ENCODE measurements around the gene HSPD1. TPM values are rescaled to one million over a fixed set of nuclear protein-coding genes. Genes with fewer than 3 reads are reported as not detected.

The HSPD1 gene
- total and polyA plus RNA-seq, 7 experiments from 2014 or later: 103 to 276 (median 128) TPM

GRCh38 chr2:197517150-197517549 lies 17.5 kb upstream of the HSPD1 start:
- Histone ChIP-seq H3K36me3 (ENCODE audit: control insufficient read depth in 2 of 3, insufficient read depth in 3 of 3, low read length in 3 of 3) (peaks cover 0 to 15% (median 0%) of the 10 kb centered on the region in 3 experiments), H3K9me3 (ENCODE audit: control insufficient read depth in 2 of 3, low read length in 3 of 3) (no peaks in the 10 kb centered on the region), H3K27ac (ENCODE audit: low read depth, low read length) (peak overlapping the region; percentile 86), H3K4me3 (ENCODE audit: low read length) (peak overlapping the region; percentile 75), H3K27me3 (ENCODE audit: control insufficient read depth in 2 of 2, insufficient read depth in 2 of 2, low read length in 2 of 2) (no peaks in the 10 kb centered on the region), H3K4me1 (ENCODE audit: control insufficient read depth in 2 of 2, insufficient read depth in 2 of 2, low read length in 2 of 2) (peaks cover 10 to 12% of the 10 kb centered on the region in 2 donors)
- intact Hi-C loops (cut with micrococcal nuclease): loop anchor here (2.0 to 5.0 kb wide), 5 partner anchors 16 to 1860 kb away; partner anchors contain the start of genes CCDC150 (in 1 of the 2), MARS2 (in 1 of the 2), PGAP1 (in 1 of the 2) and SLC39A10 (in 1 of the 2)
- Mint-ChIP-seq H3K36me3 (peaks cover 4 to 27% (median 21%) of the 10 kb centered on the region in 5 donors), H3K9me3 (peaks cover 0 to 12% (median 4%) of the 10 kb centered on the region in 11 donors), H3K4me1 (peaks cover 28 to 59% (median 45%) of the 10 kb centered on the region in 7 donors), H3K27ac (peak overlapping the region in 8 of 9 donors; percentile 24 to 99 (median 96)), H3K4me3 (peak overlapping the region; percentile 85 to 99 (median 98)), H3K27me3 (no peaks in the 10 kb centered on the region)
- ChIA-PET POLR2A (interaction anchor here (0.7 to 3.3 kb wide), 7 partner anchors 13 to 207 kb away, joined by 3 to 100 read pairs (median 17); partner anchors contain the start of genes COQ10B, HSPD1, HSPE1 and MARS2), CTCF (interaction anchor here (1.6 kb wide), 1 partner anchor 17 kb away, joined by 5 read pairs; the partner anchor contains the start of genes HSPD1 and HSPE1)
- ATAC-seq: no peak
- DNase-seq: no peak

GRCh38 chr2:197516393-197516761 lies 16.7 kb upstream of the HSPD1 start:
- Histone ChIP-seq H3K36me3 (ENCODE audit: control insufficient read depth in 2 of 3, insufficient read depth in 3 of 3, low read length in 3 of 3) (peaks cover 0 to 15% (median 0%) of the 10 kb centered on the region in 3 experiments), H3K27ac (ENCODE audit: low read depth, low read length) (peak overlapping the region; percentile 86), H3K4me3 (ENCODE audit: low read length) (peak overlapping the region; percentile 75), H3K4me1 (ENCODE audit: control insufficient read depth in 2 of 2, insufficient read depth in 2 of 2, low read length in 2 of 2) (peaks cover 10 to 12% of the 10 kb centered on the region in 2 donors), H3K27me3 (ENCODE audit: control insufficient read depth in 2 of 2, insufficient read depth in 2 of 2, low read length in 2 of 2) (no peaks in the 10 kb centered on the region), H3K9me3 (ENCODE audit: control insufficient read depth in 2 of 3, low read length in 3 of 3) (no peaks in the 10 kb centered on the region)
- DNase-seq (peak in 2 of 9 donors; percentile 4 to 20), ATAC-seq (no peak)
- ChIA-PET CTCF (interaction anchor here (1.6 kb wide), 1 partner anchor 17 kb away, joined by 5 read pairs; the partner anchor contains the start of genes HSPD1 and HSPE1), POLR2A (interaction anchor here (0.5 to 3.3 kb wide), 11 partner anchors 8 to 611 kb away, joined by 3 to 100 read pairs (median 12); partner anchors contain the start of genes COQ10B, HSPD1, HSPE1 and MARS2)
- peaks cover 4 to 21% (median 17%) of the 10 kb centered on the region in 5 donors for H3K36me3 Mint-ChIP-seq
- H3K4me3 Mint-ChIP-seq: peak overlapping the region; percentile 85 to 99 (median 98)
- H3K4me1 Mint-ChIP-seq: peaks cover 28 to 54% (median 42%) of the 10 kb centered on the region in 7 donors
- intact Hi-C loops (cut with micrococcal nuclease): loop anchor here (1.0 to 5.0 kb wide), 8 partner anchors 16 to 1859 kb away; partner anchors contain the start of genes CCDC150 (in 2 of the 2), MARS2 (in 2 of the 2), PGAP1 (in 1 of the 2) and SF3B1 (in 1 of the 2)
- H3K27ac Mint-ChIP-seq: peak overlapping the region; percentile 88 to 99 (median 95)
- H3K27me3 Mint-ChIP-seq: no peaks in the 10 kb centered on the region
- peaks cover 0 to 7% (median 4%) of the 10 kb centered on the region in 11 donors for H3K9me3 Mint-ChIP-seq

GRCh38 chr2:197515739-197516392 lies 16.2 kb upstream of the HSPD1 start, which contains the start of gene MOB4:
Gene MOB4, plus strand, starts transcription at chr2:197516066. Its CDS starts 21 bp downstream, at chr2:197516087.
- peaks cover 0 to 15% (median 0%) of the 10 kb centered on the region in 3 experiments for H3K36me3 ChIP-seq (ENCODE audit: control insufficient read depth in 2 of 3, insufficient read depth in 3 of 3, low read length in 3 of 3)
- DNase-seq (peak; percentile 87 to 98 (median 92)), ATAC-seq (peak; percentile 97)
- Mint-ChIP-seq H3K4me3 (peak within 1 kb of the TSS; percentile 85 to 99 (median 98)), H3K36me3 (peaks cover 1 to 16% (median 12%) of the 10 kb centered on the region in 5 donors), H3K4me1 (peaks cover 28 to 49% (median 40%) of the 10 kb centered on the region in 7 donors), H3K27ac (peak within 1 kb of the TSS; percentile 88 to 99 (median 95)), H3K9me3 (peaks cover 0 to 6% (median under 1%) of the 10 kb centered on the region in 11 donors), H3K27me3 (no peaks in the 10 kb centered on the region)
- H3K4me3 ChIP-seq (ENCODE audit: low read length): peak within 1 kb of the TSS; percentile 75
- H3K4me1 ChIP-seq (ENCODE audit: control insufficient read depth in 2 of 2, insufficient read depth in 2 of 2, low read length in 2 of 2): peaks cover 10 to 12% of the 10 kb centered on the region in 2 donors
- ChIA-PET CTCF (interaction anchor here (1.6 kb wide), 1 partner anchor 16 kb away, joined by 5 read pairs; the partner anchor contains the start of genes HSPD1 and HSPE1), POLR2A (interaction anchor here (0.5 to 3.3 kb wide), 11 partner anchors 9 to 612 kb away, joined by 3 to 100 read pairs (median 12); partner anchors contain the start of genes COQ10B, HSPD1, HSPE1 and MARS2)
- intact Hi-C loops (cut with micrococcal nuclease): loop anchor here (1.0 to 5.0 kb wide), 11 partner anchors 16 to 1859 kb away; partner anchors contain the start of genes CCDC150 (in 2 of the 2), COQ10B (in 2 of the 2), HSPE1 (in 2 of the 2) and MARS2 (in 2 of the 2)
- H3K9me3 ChIP-seq (ENCODE audit: control insufficient read depth in 2 of 3, low read length in 3 of 3): no peaks in the 10 kb centered on the region
- H3K27me3 ChIP-seq (ENCODE audit: control insufficient read depth in 2 of 2, insufficient read depth in 2 of 2, low read length in 2 of 2): no peaks in the 10 kb centered on the region
- H3K27ac ChIP-seq (ENCODE audit: low read depth, low read length): peak within 1 kb of the TSS; percentile 86

GRCh38 chr2:197515315-197515738 lies 15.7 kb upstream of the HSPD1 start:
- DNase-seq: peak in 1 of 9 donors; percentile 67
- ATAC-seq: peak; percentile 31
- Mint-ChIP-seq H3K27me3 (no peaks in the 10 kb centered on the region), H3K36me3 (peaks cover 0 to 11% (median 6%) of the 10 kb centered on the region in 5 donors), H3K9me3 (peaks cover 0 to 5% (median 0%) of the 10 kb centered on the region in 11 donors), H3K4me1 (peaks cover 26 to 44% (median 35%) of the 10 kb centered on the region in 7 donors), H3K27ac (peak overlapping the region; percentile 88 to 98 (median 95)), H3K4me3 (peak overlapping the region; percentile 85 to 99 (median 98))
- POLR2A ChIA-PET: interaction anchor here (1.5 to 3.3 kb wide), 10 partner anchors 9 to 189 kb away, joined by 3 to 100 read pairs (median 13); partner anchors contain the start of genes COQ10B, HSPD1, HSPE1 and MARS2
- H3K27ac ChIP-seq (ENCODE audit: low read depth, low read length): peak overlapping the region; percentile 86
- H3K9me3 ChIP-seq (ENCODE audit: control insufficient read depth in 2 of 3, low read length in 3 of 3): no peaks in the 10 kb centered on the region
- H3K4me1 ChIP-seq (ENCODE audit: control insufficient read depth in 2 of 2, insufficient read depth in 2 of 2, low read length in 2 of 2): peaks cover 10 to 12% of the 10 kb centered on the region in 2 donors
- H3K4me3 ChIP-seq (ENCODE audit: low read length): peak overlapping the region; percentile 75
- CTCF ChIA-PET: no interaction called here
- intact Hi-C loops (cut with micrococcal nuclease): loop anchor here (1.0 to 5.0 kb wide), 7 partner anchors 15 to 1858 kb away; partner anchors contain the start of genes COQ10B (in 2 of the 2), HSPE1 (in 2 of the 2), CCDC150 (in 1 of the 2) and PGAP1 (in 1 of the 2)
- H3K27me3 ChIP-seq (ENCODE audit: control insufficient read depth in 2 of 2, insufficient read depth in 2 of 2, low read length in 2 of 2): no peaks in the 10 kb centered on the region
- peaks cover 0 to 12% (median 0%) of the 10 kb centered on the region in 3 experiments for H3K36me3 ChIP-seq (ENCODE audit: control insufficient read depth in 2 of 3, insufficient read depth in 3 of 3, low read length in 3 of 3)

- peaks cover 23 to 42% (median 34%) of the 10 kb centered on the region in 7 donors for H3K4me1 Mint-ChIP-seq
- POLR2A ChIA-PET: interaction anchor here (1.5 to 3.3 kb wide), 9 partner anchors 8 to 190 kb away, joined by 3 to 100 read pairs (median 14); partner anchors contain the start of genes COQ10B, HSPD1, HSPE1 and MARS2
Measured at GRCh38 chr2:197514754-197515153, 15.1 kb upstream of the HSPD1 start.

More at GRCh38 chr2:197514754-197515153, 15.1 kb upstream of the HSPD1 start:
- no peaks in the 10 kb centered on the region for H3K27me3 ChIP-seq (ENCODE audit: control insufficient read depth in 2 of 2, insufficient read depth in 2 of 2, low read length in 2 of 2)
- peak in 6 of 9 donors; percentile 9 to 18 (median 13) for DNase-seq
- peaks cover 0 to 5% (median 0%) of the 10 kb centered on the region in 11 donors for H3K9me3 Mint-ChIP-seq
- peak overlapping the region; percentile 86 for H3K27ac ChIP-seq (ENCODE audit: low read depth, low read length)
- peak overlapping the region; percentile 85 to 99 (median 98) for H3K4me3 Mint-ChIP-seq
- peaks cover 10 to 12% of the 10 kb centered on the region in 2 donors for H3K4me1 ChIP-seq (ENCODE audit: control insufficient read depth in 2 of 2, insufficient read depth in 2 of 2, low read length in 2 of 2)
- H3K36me3 ChIP-seq (ENCODE audit: control insufficient read depth in 2 of 3, insufficient read depth in 3 of 3, low read length in 3 of 3): peaks cover 0 to 7% (median 0%) of the 10 kb centered on the region in 3 experiments
- H3K9me3 ChIP-seq (ENCODE audit: control insufficient read depth in 2 of 3, low read length in 3 of 3): no peaks in the 10 kb centered on the region
- intact Hi-C loops (cut with micrococcal nuclease): loop anchor here (1.0 to 5.0 kb wide), 7 partner anchors 14 to 1857 kb away; partner anchors contain the start of genes COQ10B (in 2 of the 2), HSPE1 (in 2 of the 2), CCDC150 (in 1 of the 2) and PGAP1 (in 1 of the 2)
- peak overlapping the region; percentile 88 to 98 (median 95) for H3K27ac Mint-ChIP-seq
- peaks cover 0 to 7% (median 4%) of the 10 kb centered on the region in 5 donors for H3K36me3 Mint-ChIP-seq
- CTCF ChIA-PET: no interaction called here
- H3K27me3 Mint-ChIP-seq: no peaks in the 10 kb centered on the region
- no peak for ATAC-seq
- H3K4me3 ChIP-seq (ENCODE audit: low read length): peak overlapping the region; percentile 75
